CD4-positive, alpha-beta T cell treated with Interferon alpha-2 for 1 hour (primary cell): ENCODE results near the gene C14orf132.

Source experiments
- DNase-seq, 2 donors: peaks; one replicate each; pipeline ENCODE4 v3.0.0-alpha.2; 2020 to 2022

The C14orf132 gene

DNA sequence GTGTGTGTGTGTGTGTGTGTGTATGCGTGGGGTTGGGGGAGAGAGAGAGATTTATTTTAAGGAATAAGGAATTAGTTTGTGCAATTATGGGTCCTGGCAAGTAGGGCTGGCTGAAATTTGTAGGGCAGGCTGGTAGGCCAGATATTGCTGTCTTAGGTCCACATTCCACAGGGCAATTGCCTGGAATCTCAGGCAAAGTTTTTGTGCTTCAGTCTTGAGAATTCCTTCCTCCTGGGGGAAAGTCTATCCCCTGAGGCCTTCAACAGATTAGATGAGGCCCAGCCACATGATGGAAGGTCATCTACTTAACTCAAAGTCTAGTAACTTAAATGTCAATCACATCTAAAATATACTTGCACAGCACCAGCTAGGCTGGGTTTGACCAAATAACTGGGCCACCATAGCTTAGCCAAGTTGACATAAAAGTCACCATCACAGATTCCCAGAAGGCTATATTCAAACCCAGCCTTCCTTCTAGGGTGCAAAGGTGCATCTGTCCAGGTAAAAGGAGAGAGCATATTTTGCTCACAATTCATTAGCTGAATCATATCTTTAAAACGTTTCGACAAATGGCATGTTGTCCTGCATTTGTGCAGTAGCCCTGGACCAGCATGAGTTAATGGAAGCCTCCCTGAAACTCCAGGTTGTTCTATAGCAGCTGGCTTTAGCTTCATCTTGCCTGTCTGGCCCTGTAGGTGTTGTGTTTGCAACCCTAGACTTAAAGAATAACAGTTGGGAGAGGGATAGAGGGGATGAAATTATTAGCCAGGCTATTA, 63.1 kb downstream of the C14orf132 start:
- no peak for DNase-seq

DNA sequence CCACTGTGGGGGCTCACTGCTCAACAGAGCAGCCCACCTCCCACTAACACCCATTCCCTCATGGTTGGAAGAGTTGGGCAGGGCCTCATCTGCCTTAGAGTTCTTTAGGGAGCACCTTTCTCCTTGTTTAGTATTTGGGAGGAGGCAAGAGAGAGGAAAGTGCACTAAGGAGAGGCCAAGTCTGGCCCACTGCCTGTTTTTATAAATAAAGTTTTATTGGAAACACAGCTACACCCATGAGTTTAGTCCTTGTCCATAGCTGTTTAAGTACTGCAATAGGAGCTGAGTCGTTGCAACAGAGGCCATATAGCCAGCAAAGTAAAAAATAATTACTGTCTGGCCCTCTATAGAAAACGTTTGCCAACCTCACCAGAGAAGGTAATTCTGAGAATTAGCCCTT, 63.9 kb downstream of the C14orf132 start:
- DNase-seq = no peak

DNA sequence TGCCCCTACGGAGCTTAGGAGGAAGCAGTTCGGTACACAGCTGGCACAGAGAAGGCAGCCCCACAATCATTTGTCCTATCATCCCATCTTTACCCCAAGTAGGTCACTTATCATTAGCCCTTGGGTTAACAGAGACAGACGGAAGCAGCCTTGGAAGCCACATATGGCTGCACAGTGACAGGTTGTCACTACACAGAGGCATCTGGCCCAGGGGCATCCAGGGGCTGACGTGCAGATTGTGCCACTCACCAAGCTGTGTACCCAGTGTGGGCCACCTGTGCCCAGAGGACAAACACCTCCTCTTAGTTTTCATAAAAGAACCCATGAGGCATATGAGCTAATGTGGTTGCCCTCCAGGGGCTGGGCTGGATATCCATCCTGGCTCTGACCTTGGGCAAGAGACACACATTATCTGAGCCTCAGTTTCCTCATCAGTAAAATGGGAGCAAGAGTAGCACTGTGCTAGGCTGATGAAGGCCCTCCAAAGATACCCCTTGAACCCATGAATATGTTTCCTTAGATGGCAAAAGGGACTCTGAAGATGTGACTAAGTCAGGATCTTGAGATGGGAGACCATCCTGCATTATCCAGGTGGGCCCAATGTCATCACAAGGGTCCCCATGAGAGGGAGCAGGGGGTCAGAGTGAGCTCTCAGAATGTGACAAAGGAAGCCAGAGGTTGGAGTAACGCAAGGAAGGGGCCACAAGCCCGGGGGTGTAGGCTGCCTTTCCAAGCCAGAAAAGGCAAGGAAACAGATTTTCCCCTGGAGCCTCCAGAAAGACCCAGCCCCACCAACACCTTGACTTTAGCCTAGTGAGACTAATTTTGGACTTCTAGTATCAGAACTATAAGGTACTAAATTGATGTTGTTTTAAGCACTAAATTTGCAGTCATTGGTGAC, 64.6 kb downstream of the C14orf132 start:
- no peak for DNase-seq

DNA sequence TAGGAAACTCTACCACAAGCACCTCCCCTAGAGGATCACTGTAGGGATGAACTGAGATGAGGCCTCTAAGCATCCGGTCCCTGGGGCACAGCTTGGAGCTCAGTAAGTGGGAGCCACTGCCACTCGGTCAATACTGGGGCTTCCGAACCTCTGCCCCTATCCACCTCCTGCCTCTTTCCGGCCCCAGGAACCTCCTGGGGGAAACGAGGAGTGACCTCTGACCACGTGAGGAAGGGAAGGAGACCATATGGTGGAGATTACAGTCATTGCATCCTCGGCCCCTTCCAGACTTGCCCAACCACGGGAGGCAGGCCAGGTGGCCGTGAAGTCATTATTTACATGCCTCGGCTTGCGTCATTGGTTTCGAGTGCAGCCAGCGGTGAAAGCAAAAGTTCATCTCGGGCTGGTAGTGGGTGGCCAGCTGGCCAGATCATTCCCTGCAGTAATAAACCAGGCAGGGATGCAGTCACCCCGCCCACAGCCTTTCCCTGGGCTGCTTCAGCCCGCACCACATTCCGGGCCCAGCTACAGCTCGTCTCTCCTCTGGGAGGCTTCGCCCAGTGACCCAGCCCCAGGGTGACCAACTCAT, 65.4 kb downstream of the C14orf132 start:
- no peak for DNase-seq

DNA sequence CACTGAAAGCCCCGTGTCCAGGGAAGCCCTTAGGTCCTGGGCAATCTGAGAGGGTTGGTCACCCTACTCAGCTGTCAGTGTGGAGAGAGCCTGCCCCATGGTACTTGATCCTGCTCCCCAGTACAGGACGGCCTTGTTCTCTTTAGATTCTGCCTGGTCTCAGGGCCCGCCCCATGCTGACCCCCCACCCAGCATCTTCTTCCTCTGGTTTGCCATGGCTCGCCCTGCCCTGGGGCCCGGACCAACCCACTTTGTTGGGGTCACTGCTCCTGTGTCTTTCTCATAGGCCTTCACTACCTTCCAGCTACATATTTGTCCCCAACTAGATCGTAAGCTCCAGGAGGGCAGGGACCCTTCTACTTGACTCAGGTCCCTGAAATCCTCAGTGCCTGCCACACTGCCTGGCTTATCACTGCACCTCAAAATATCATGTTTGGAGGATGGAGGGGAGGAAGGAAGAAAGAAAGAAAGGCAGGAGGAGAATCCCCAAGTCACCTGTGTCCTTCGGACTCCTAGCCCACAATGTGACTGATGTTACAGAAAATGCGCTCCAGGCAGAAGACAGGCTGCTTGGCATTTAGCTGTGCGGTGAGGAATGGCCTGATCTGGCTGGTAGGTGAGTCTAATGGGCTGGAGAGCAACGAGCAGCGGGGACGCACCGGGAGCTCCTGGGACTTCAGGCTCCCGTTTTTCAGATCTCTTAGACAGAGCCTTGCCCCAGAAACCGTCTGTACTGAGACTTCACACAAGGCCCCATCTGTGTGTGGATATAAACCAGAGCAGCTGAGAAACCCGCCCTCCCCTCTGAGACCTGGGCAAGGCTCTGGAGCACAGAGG, 66.1 kb downstream of the C14orf132 start:
- no peak for DNase-seq

DNA sequence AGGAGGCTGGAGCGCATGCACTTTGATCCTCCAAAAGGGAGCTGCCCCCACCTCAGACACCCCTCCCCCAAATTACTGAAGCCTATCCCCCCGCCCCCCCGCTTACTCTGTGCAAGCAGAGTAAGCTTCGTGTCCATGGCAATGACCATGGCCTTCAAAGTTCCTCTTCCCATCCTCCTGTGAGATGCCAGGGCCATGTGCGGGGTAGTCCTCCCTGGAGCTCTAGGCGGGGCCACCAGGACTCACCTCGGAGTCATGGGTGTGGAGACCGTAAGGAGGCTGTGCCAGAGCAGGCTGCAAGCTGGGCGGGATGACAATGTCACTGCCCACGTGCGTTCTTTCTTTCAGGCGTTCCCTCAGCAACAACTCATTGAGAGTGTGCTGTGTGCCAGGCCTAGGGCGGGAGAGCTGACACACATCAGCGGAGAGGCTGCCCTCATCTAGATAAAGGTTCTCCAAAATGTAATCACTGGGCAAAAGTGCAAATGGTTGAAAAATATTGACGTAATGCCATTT, 66.8 kb downstream of the C14orf132 start:
- no peak for DNase-seq

DNA sequence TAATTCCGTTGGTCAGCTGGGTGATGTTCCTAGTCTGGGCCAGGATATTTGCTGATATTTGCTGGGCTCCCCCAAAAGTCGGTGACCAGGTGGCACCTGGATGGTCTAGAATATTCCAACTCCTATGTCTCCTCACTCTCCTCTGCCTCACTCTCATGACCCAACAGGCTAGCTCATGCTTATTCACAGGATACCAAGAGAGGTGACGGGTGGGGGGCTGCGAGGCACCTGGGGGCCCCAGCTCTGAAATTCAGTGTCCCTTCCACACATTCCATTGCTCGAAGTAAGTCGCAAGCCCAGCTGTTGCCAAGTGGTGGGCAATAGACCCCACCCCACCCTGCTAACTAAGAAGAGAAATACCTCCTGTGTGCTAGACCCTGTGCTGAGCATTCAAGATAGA, 67.7 kb downstream of the C14orf132 start:
- DNase-seq = no peak

DNA sequence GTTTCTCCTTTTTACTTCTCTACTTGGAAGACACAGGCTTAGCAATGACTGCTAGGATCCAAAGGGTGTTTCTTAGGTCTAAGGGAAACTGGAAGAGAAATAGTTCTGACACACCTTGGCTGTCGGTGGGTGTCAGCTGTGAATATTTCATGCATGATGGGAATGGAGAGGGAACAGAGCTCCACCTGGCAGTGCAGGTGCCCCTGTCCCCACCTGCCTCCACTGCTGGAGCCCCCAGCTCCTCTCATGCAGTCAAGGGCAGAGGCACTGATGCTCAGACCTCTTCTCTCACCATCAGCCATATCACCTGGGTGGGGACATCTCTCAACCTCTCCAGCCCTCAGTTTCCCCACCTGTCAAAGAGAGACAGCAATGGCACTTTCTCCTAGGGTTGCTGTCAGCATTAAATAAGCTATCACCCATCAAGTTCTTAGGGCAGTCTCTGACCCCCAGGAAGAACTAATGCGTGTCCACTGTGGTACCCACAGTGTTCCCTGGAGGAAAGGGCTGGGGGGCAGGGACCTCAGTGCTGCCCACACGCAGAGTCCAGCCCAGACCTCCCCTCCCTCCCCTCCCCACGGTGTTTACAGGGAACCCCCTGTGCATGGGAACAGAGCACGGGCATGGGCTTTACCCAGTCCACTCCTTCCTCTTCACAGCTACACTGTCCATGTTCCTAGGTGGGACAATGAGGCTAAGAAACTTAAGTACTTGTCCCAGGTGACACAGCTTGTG, 69.1 kb downstream of the C14orf132 start:
- no peak for DNase-seq

DNA sequence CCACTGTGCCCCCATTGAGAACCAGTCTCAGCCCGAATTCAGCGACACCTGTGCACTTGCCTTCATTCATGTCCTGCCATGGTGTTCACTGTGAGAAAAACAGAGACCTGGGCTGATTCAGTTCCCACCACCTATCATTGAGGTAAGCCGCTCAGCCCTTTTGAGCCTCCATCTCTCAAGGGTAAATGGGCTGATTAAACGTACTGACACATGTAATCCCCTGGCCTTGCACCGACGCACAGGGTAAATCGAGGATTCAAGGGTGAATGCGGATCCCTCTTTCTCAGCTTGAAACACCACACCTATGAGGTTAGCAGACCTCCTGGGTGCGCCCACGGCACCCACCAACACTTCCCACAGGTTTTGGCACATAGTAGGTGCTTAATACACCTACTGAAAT, 69.7 kb downstream of the C14orf132 start:
- DNase-seq = no peak

DNA sequence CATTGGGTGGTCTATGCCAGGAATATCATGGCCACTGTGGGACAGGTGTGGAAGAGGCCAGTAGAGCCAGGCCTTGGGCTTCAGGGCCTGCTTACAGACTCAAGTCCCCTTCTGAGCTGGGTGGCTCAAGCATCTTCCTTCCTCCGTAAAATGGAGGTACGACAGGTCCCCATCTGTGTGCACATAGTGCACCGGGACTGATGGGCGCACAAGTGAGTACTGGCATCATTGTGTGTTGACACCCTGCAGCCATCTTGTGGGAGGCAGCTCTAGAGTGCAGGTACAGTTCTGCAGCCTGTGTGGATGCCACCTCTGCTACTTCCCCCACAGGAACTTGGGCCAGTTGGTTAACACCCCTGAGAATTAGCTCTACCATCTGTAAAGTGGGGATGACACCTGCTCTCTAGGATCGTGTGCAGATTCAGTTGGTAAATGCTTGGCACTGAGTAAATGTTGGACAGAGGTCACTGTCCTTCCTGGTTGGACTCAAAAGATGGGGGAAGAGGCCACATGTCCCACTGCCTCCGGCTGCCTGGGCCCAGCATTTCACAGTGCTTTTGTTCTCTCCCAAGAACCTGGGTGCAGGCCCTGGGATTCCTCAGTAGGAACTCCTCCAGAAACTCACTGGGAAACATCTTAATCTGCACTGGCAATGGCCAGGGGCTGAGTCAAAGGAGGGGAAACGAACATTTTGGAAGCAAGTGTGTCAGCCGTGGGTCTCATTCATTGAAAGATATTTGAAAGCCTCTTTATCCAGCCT, 70.6 kb downstream of the C14orf132 start:
- no peak for DNase-seq

DNA sequence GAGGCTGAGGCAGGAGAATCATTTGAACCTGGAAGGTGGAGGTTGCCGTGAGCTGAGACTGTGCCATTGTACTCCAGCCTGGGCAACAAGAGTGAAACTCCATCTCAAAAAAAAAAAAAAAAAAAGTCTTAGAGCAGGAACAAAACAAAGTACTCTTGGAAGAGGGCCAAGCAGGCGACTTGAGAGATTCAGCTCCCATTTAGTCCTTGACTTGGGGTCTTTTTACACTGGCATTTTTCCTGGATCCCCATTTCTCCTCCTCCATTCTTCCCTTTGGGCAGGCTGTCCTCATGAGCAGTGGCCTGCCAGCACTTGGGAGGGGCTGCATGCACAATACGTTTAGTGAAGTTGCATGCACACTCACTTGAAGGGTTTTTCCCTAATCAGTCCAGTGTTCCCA, 72.9 kb downstream of the C14orf132 start:
- no peak for DNase-seq

DNA sequence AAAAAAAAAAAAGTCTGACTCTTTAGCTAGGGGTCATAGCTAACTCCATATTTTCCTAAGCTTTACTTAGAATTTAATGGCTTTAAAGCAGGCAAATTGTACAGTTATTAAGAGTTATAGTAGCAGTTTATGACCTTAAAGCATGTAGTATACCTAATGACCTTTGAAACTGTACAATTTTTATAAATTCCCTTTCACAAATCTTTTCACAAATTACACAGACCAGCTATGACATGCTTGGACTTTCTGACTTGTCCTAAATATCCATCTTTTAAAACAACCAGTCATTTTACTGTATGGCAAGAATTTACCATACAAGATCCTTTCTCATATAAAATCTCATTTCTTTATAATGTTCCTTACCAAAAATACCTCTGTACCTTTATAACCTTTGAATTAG, 74.8 kb downstream of the C14orf132 start:
- no peak for DNase-seq

DNA sequence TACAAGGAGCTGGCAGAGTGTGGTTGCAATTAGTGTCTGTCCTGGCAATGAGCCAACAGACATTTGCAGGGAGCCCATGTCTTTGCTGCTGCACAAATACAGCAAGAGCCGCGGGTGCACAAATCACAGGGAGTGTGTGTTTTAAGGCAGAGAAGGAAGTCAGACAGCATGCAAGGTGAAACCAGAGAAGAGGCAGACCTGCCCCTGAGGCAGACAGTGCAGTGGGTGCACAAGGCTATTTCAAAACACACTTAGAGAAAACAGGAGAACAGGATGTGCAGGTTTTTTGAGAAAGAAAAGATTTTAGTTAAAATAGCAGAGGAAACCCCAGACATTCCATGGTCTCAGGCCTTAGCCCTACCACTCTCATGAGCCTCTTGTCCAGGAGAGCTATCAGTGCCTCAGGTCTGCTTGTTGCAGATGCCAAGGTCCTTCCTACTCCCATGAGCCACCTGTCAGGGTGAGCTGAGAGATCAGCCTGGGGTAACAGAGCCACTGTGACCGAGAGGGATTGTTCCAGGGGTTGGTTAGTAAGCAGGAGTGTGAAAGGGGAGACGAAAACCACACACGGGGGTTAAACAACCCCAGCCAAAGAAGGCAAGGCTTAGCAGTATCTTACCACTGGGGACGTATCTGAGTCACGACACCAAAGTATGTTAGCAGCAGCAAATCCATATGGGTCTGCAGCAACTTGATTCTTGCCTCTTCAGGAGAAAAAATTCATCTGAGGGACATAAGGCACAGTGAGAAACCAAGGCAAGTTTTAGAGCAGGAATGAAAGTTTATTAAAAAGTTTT, 78.1 kb downstream of the C14orf132 start:
- no peak for DNase-seq

DNA sequence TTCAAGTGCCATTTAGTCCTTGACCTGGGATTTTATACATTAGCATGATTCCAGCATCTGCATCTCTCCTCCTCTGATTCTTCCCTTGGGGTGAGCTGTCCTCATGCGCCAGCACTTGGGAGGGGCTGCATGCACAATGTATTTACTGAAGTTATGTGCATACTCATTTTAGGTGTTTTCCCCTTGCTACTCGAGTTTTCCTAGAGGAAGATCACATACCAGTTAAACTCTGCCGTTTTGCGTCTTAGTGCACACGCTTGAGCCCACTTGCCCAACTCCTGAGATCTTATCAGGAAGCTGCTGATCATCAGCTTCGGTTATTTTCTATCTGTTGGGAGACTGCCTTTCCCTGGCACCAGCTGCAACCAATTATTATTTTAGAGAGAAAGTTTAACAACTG, 78.8 kb downstream of the C14orf132 start:
- DNase-seq = no peak

DNA sequence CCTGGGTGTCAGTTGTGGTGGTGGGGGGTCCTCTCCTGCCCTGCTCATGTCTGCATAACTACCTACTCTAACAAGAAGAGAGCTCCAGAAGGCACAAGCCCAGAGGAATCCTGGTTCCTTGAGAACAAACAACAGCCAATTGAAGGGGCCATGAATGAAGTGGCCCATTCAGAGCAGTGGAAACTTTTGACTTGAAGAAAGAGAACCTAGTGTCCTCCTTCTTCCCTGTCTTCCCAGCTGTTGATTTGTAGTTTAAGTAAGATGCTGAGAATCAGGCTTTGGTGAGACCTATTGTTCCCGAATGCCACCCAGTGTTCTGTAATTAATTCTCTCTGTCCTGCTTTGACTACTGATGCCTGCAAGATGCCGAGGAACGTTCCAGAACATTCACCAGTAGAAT, 79.2 kb downstream of the C14orf132 start:
- DNase-seq = no peak

DNA sequence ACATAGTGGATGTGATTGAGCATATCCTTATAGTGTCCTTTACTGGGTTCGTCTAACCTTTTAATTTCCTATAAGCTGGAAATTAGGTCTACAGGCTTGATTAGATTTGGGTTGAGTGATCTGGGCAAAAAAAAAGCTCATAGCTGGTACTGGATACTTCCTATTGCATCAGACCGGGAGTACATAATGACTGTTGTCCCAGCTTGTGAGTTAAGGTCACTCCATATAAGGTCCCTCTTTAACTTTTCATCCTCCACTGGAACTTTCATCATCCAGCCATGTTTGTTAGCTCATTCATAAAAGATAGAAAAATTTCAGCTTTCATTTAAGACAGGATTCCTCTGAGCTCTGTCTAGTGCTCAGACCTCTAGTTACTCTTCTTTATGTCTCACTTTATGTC, 80.8 kb downstream of the C14orf132 start:
- DNase-seq = no peak

DNA sequence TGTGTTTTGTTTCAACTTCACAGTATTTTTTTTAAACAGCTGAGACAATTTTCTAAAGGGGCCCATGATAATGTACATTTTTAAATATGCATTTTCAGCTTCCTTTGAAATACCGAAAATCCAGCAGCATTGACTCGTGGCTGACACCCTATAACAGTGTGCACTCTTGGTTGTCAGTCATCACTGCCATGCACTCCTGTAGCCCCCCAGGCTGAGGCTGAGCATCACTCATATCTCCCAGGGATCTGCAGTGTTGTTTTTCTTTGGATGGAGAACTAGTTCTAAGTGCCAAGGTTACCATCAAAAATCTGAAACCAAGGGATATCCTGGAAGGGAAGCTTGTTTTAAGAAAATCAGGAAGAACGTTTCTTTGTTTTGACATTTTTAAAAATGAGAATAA, 81.2 kb downstream of the C14orf132 start:
- no peak for DNase-seq

DNA sequence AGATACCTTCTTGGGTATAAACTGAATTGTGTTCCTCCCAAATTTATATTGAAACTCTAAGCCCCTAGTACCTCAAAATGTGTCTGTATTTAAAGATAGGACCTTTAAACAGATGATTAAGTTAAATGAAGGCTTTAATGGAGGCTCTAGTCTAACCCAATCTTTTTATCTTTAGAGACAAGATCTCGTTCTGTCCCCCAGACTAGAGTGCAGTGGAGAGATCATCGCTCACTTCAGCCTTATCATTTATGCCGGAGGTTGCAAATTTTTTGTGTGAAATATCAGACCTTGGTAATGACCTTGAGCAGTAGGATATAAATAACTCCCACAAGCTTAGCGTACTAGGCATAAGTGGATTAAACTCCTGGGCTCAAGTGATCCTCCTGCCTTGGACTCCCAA, 81.8 kb downstream of the C14orf132 start:
- DNase-seq = no peak

DNA sequence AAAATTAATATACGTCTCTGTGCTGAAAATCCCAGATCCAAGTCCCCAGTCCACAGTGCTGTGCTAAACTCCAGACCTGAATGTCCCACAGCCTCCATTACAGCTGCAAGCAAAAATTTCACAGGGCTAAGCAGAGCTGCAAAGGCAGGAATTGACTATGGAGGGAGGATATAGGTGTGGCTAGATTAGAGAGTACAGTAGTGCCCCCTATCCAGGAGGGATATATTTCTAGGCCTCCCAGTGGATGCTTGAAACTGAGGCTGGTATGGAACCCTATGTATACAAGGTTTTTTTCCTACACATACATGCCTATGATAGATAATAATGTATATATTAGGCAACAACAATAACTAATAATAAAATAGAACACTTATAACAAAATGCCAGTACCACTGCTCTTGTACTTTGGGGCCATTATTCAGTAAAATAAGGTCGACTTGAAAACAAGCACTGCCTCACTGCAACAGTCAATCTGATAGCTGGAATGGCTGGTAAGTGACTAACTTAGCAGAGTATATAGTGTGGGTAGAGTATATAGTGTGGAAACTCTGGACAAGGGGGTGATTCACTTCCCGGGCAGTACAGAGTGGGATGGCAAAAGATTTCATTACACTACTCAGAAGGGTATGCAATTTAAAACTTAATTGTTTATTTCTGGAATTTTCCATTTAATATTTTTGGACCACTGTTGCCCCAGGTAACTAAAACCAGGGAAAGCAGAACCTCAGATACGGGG, 82.7 kb downstream of the C14orf132 start:
- DNase-seq = no peak

DNA sequence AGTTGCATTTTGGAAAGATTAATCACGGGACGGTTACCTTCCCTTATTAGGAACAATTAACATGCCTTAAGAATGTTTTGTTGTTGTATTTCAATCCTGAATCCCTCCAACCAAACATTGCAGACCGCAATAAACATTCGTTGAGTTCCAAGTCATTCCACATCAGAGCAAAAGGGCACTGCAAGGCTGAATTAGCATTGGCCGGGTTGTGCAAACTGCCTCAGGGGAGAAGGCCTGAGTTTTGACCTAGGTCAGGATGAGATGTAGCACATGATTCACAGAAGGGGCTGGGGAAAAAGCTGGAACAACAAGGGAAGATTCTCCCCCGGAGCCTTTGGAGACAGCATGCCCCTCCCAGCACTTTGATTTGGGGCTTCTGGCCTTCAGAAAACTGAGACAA, 83.3 kb downstream of the C14orf132 start:
- DNase-seq = no peak
